ENCODE measurements around the gene ANKRD60.

Gene ANKRD60

DNA sequence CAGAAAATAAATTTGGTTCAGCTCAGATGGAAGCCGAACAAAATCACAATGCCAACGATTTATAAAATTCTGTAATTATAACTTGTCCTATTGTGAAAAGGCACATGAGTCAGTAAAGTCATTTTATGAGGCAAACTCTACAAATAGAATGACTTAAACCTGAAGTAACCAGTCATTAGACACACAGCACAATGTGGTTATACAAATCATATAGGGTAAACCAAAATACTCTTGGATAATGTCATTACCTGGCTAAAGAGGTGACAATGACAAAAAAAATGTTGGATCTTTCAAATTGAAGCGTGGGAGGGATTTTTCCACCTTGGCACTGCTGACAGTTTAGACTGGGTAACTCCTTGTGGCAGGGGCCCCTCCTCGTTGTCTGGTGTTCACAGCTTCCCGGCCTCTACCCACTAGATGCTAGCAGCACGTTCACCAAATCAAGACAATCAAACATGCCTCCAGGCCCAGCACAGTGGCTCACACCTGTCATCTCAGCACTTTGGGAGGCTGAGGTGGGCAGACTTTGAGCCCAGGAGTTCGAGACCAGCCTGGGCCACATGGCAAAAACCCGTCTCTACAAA is 5.0 kb downstream of the ANKRD60 start:
- DNase-seq (ENCODE audit: low spot score) = peak; percentile 11

- DNase-seq (ENCODE audit: low spot score) = no peak
Observed at GRCh38 chr20:58222446-58222845, 6.0 kb downstream of the ANKRD60 start.

DNA sequence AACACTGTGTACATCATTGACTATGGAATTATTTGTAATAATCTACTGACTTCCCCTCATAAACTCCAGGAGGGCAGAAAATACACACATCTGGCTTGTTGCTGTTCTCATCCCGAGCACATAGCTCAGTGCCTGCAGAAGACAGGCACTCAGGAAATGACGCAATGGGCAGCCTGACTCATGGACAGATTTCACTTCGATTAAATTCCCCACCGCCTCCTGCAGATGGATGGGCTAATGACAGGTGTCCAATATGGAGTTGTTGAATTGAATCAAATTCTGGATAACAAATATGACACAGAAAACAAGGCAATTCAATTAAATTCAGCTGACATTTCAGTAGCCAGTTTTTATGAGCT is 9.1 kb downstream of the ANKRD60 start:
- no peak for DNase-seq (ENCODE audit: low spot score)

GRCh38 chr20:58218665-58219341 is 9.7 kb downstream of the ANKRD60 start:
- no peak for DNase-seq (ENCODE audit: low spot score)

- no peak for DNase-seq (ENCODE audit: low spot score)
Observed at GRCh38 chr20:58216334-58216733, 12.1 kb downstream of the ANKRD60 start.

- no peak for DNase-seq (ENCODE audit: low spot score)
Observed at GRCh38 chr20:58215116-58215515, 13.3 kb downstream of the ANKRD60 start.

- DNase-seq (ENCODE audit: low spot score) = no peak
Observed at GRCh38 chr20:58214310-58214709, 14.1 kb downstream of the ANKRD60 start.

DNA sequence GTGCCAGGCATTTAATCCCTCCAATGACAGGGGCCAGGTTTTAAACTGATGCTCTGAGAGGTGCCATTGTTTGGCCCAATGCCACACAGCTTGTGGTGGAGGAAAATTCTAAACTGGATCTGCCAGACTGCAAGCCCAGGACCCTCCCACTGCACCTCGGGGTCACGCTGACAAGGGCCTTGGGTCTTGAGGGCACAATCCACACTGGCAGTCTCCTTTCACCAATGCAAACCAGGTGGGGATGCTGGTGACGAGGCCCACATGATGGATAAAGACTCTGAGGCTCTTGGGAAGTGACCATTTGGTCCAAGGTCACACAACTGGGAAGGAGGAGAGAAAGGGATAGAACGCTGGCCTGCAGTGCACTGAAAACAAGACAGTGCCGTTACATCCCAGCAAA is 14.7 kb downstream of the ANKRD60 start:
- DNase-seq (ENCODE audit: low spot score) = no peak

- no peak for DNase-seq (ENCODE audit: low spot score)
Observed at GRCh38 chr20:58213121-58213520, 15.3 kb downstream of the ANKRD60 start.

- DNase-seq (ENCODE audit: low spot score) = no peak
Observed at GRCh38 chr20:58212636-58213035, 15.8 kb downstream of the ANKRD60 start.

DNA sequence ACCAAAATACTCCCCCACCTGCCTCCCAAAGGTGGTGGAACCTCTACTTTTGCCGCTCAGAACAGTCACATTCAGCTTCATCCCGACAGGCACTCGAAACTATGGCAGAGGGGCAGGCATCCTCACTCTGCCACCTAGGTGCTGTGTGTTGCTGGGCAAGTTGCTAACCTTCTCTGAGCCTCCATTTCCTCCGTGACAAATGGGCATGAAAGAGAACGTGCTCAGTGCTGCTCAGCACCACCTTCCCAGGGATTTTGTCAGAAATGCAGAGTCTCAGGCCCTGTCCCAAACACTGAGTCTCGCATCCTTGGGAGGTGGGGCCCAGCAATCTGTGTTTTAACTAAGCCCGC is 18.1 kb downstream of the ANKRD60 start:
- DNase-seq (ENCODE audit: low spot score) = no peak

DNA sequence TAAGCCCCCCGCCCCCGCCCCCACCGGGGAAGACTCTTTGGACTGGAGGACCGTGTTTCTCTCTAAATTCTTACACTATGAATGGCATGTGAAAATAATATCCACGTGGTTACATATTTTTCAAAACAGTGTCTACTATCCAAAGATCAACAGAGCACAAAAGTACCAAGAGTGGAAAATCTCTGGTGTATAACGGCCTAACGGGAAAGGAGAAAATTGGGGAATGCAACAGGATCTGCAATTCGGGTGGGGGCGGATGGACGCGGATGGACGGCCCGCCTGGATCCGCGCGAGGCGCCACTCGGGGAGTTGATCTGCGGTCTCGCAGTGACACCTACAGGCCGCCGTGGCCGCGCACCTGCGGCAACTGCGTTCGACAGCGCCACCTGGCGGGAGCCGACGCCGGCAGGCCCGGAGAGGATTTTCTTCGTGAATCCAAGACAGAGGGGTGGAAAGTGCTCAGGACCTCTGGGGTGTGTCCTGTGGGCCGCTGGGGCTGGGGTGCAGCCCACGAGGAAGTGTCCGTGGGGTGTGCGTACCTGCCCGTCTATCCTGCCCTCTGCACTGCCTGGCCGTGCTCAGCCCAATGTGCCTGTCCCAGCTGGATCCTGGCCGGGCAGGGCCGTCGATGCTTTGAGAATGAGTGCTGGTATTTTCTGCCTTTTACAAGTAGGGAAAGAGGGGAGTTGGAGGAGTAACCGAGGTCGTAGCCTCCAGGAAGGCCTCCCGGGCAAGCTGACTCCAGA is 18.6 kb downstream of the ANKRD60 start:
- DNase-seq (ENCODE audit: low spot score) = peak; percentile 85

DNA sequence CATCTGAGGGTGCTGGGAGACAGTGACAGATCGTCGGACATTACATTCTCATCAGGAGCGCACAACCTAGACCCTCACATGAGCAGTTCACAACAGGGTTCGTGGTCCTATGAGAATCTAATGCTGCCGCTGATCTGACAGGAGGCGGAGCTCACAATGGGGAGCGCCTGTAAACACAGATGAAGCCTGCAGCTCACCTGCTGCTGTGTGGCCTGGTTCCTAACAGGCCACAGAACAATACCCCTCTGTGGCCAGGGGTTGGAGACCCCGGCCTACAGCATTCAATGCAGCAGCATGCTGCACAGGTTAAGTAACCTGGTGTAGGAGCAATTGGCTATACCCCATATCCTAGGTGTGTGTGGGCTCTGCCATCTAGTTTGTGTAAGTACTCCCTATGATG is 19.5 kb downstream of the ANKRD60 start:
- DNase-seq (ENCODE audit: low spot score) = no peak

DNA sequence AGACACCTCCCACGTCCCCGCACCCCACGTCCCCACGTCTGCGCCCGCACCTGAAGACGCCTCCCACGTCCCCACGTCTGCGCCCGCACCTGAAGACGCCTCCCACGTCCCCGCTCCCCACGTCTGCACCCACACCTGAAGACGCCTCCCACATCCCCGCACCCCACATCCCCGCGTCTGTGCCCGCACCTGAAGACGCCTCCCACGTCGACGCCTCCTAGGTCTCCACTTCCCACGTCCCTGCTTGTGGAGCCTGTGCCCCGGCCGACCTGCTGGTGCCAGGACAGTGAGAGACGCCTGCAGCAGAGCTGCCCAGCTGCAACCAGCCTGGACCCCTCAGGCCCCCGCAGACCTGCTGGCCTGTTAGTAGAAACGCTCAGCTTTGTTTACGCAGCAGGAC is 22.6 kb downstream of the ANKRD60 start:
- DNase-seq (ENCODE audit: low spot score) = no peak

- DNase-seq (ENCODE audit: low spot score) = no peak
Observed at GRCh38 chr20:58202044-58202443, 26.4 kb downstream of the ANKRD60 start.

DNA sequence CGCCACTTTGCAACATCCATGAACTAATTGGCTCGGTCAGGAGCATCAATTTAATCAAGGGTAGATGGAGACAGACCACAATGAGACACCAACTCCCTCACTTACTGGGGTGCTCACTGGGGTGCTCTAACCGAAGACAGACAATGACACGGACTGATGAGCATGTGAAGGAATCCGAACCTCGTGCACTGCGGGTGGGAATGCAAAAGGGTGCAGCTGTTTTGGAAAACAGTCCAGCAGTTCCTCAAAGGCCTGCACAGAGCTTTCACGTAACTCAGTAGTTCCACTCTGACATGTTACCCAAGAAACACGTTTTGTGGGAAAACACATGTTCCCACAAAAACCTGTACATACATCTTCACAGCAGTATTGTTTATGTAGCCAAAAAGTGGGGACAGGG is 26.8 kb downstream of the ANKRD60 start:
- DNase-seq (ENCODE audit: low spot score) = no peak

DNA sequence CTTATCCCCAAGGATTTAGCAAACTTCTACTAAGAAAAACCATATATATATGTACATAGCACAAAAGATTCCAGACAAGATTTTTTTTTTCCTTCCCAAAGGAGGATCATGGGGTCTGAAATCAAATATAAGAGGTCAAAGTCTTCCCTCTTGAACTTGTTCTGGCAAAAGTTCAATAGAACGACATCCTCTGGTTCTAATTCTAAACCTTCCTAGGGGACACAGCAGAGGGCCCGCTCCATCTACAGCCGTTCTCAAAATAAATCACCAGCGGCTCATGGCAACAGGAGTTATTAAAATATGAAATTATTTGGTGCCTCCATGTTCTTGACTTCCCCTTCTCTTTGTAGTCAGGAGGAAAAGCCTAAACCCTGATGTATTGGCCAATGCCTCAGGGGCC is 29.0 kb downstream of the ANKRD60 start:
- DNase-seq (ENCODE audit: low spot score) = no peak

DNA sequence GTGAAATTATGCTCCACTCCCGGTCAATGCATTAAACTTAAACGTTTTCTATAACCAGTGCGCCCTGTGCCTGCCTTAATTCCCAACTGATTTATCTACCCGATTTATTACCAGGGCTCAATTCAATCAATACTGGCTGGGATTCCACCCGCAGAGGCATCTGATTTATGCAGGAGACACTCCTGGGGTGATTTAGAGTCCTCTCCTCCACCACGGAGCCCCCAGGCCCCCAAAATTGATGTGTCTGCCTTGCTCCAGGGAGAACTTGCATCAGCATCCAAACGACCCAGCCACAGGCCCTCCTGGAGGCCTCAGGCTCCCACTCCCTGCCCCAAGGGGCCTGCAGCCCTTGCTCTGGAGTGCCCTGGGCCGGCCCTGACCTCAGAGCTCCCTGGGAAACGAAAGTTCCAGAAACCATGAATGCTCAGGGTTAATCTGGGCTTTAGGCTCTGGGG is 29.5 kb downstream of the ANKRD60 start:
- no peak for DNase-seq (ENCODE audit: low spot score)

GRCh38 chr20:58198384-58198783 is 30.1 kb downstream of the ANKRD60 start:
- no peak for DNase-seq (ENCODE audit: low spot score)

GRCh38 chr20:58197185-58197469 is 31.3 kb downstream of the ANKRD60 start:
- DNase-seq (ENCODE audit: low spot score) = no peak

- no peak for DNase-seq (ENCODE audit: low spot score)
Observed at GRCh38 chr20:58196402-58197184, 31.9 kb downstream of the ANKRD60 start.

DNA sequence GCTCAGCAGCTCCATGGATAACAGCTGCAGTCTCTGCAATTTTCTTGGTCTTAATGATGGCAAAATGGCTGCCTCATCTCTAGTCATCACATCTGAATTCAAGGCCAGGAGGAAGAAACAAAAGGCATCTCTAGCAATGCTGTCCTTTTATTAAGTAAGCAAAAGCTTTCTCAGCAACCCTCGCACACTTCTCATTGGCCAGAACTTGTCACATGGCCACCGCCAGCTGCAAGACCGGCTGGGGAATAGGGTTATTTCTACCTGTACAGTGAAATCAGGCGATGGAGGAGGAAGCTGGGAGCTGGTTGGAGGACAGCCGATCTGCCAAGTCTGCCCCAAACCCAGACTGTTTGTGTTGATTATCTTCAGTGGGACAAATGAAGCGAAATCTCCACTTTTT is 33.4 kb downstream of the ANKRD60 start:
- no peak for DNase-seq (ENCODE audit: low spot score)

- DNase-seq (ENCODE audit: low spot score) = no peak
Observed at GRCh38 chr20:58194175-58194791, 34.2 kb downstream of the ANKRD60 start.
